ENCODE measurements around the gene ATF7.

The ATF7 gene

DNA sequence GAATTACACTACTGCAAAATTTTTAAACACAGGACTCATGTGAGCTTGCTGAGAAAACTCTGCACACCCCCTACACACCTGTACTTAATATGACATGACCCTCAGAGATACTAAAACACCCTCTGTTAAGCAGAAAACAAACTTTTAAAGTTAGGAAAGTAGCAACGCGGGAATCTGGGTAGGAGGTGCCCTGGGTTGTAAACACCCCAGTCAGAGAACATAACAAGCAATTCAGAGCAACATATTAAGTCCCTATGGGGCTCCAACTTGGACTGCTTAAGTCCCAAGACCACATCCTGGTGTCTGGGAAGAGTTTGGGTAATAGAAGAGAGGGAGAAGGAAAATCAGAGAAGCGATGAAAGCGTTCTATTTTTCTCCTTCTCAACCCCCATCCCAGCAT, 1.2 kb downstream of the ATF7 start:
- POLR2A ChIA-PET = interaction anchor here (1.0 to 1.9 kb wide), 2 partner anchors 12 to 51 kb away, joined by 3 to 11 read pairs; partner anchors contain the start of gene ATP5MC2
- H3K36me3 ChIP-seq (ENCODE audit: control insufficient read depth in 2 of 2, insufficient read depth in 1 of 2, low read length in 2 of 2) = no peaks in the 10 kb centered on the region; a peak in 1 of 3 replicates
- no peaks in the 10 kb centered on the region for H3K9me3 ChIP-seq (ENCODE audit: control insufficient read depth, insufficient read depth, low read depth, low read length)
- peaks cover 13% of the 10 kb centered on the region; the same call in 1 of the 2 replicates for H3K4me1 ChIP-seq (ENCODE audit: control insufficient read depth, insufficient read depth, low read length)
- H3K4me3 ChIP-seq (ENCODE audit: low read depth, low read length) = peak overlapping the region; percentile 83
- TF ChIP-seq ZBTB20 (tag by site-specific recombination; IDR thresholded peaks at IDR 0.05) = peak; percentile 8; the same call in 1 of the 2 replicates
- TF ChIP-seq PATZ1 (tag by site-specific recombination; IDR thresholded peaks at IDR 0.05) = no peak
- peak overlapping the region; percentile 13 for H3K27ac ChIP-seq (ENCODE audit: extremely low read depth, low read depth, low read length)
- CTCF ChIA-PET = interaction anchor here (1.0 to 2.6 kb wide), 4 partner anchors 12 to 82 kb away, joined by 4 to 8 read pairs (median 6); partner anchors contain the start of gene ATP5MC2

DNA sequence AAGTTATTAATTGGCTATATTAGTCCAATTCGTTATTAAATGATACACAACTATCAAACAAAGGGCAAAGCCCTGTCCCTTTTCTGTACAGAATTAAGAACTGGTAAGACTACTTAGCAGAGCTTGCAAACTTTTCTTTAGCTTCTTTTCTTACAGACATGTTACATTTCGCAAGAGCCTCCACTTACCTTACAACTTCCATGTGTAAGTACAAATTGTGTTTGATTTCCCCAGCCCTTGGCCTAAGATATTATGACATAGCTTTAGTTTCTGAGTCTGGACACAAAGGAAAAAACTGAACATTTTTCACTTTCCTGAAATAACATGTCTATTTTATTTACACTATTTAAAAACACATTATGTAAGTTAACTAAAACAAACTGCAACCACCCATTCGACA, 1.7 kb downstream of the ATF7 start:
- Histone ChIP-seq H3K4me3 (ENCODE audit: low read depth, low read length) (no peak overlapping the region), H3K9me3 (ENCODE audit: control insufficient read depth, insufficient read depth, low read depth, low read length) (no peaks in the 10 kb centered on the region), H3K4me1 (ENCODE audit: control insufficient read depth, insufficient read depth, low read length) (peaks cover 13% of the 10 kb centered on the region; the same call in 1 of the 2 replicates), H3K36me3 (ENCODE audit: control insufficient read depth in 2 of 2, insufficient read depth in 1 of 2, low read length in 2 of 2) (no peaks in the 10 kb centered on the region; a peak in 1 of 3 replicates), H3K27ac (ENCODE audit: extremely low read depth, low read depth, low read length) (peak overlapping the region; percentile 51; the same call in 1 of the 2 replicates)
- ChIA-PET CTCF (interaction anchor here (0.6 to 2.6 kb wide), 4 partner anchors 11 to 136 kb away, joined by 3 to 8 read pairs (median 6); partner anchors contain the start of gene ATP5MC2), POLR2A (interaction anchor here (1.0 to 1.5 kb wide), 2 partner anchors 11 to 124 kb away, joined by 3 read pairs; partner anchors contain the start of gene TARBP2)
- TF ChIP-seq ZFP41 (tag by site-specific recombination; IDR thresholded peaks at IDR 0.05; ENCODE audit: borderline replicate concordance) (no peak), ZNF239 (tag by site-specific recombination; IDR thresholded peaks at IDR 0.05) (no peak), PRDM4 (tag by site-specific recombination; IDR thresholded peaks at IDR 0.05) (no peak), FEZF1 (tag by site-specific recombination; IDR thresholded peaks at IDR 0.05) (no peak), ZNF362 (tag by site-specific recombination; IDR thresholded peaks at IDR 0.05) (no peak), ZNF660 (tag by site-specific recombination; IDR thresholded peaks at IDR 0.05) (no peak), ZNF274 (IDR thresholded peaks at IDR 0.05; ENCODE audit: low read length) (no peak), ZNF274 (tag by site-specific recombination; IDR thresholded peaks at IDR 0.05; ENCODE audit: borderline replicate concordance) (no peak), ZNF560 (tag by site-specific recombination; IDR thresholded peaks at IDR 0.05; ENCODE audit: borderline replicate concordance) (no peak), YY1 (tag by site-specific recombination; IDR thresholded peaks at IDR 0.05) (no peak), EGR2 (tag by site-specific recombination; IDR thresholded peaks at IDR 0.05; ENCODE audit: low read depth) (no peak), MYNN (tag by site-specific recombination; IDR thresholded peaks at IDR 0.05; ENCODE audit: borderline replicate concordance) (no peak), ZNF624 (tag by site-specific recombination; IDR thresholded peaks at IDR 0.05) (no peak), GLI4 (tag by site-specific recombination; IDR thresholded peaks at IDR 0.05) (no peak), ZNF747 (tag by site-specific recombination; IDR thresholded peaks at IDR 0.05) (no peak), ZBTB21 (tag by site-specific recombination; IDR thresholded peaks at IDR 0.05) (no peak), ZNF555 (tag by site-specific recombination; conservative IDR thresholded peaks at IDR 0.05) (no peak), TCF7L2 (IDR thresholded peaks at IDR 0.05; ENCODE audit: borderline replicate concordance, low read depth, low read length) (no peak), ZNF211 (tag by site-specific recombination; IDR thresholded peaks at IDR 0.05; ENCODE audit: low read depth) (no peak), PRDM1 (tag by site-specific recombination; IDR thresholded peaks at IDR 0.05) (no peak)

Measured in HEK293 (cell line).